Hypothalamus (tissue), 51 donors: Measurements from ENCODE around the gene ZBTB47.
A peak's percentile ranks its signal among the peaks of the same experiment; 100 is the strongest.

Experiments used
- DNase-seq, 51 donors: peaks; one replicate each; lab custom pipeline; 2025; lab: John Stamatoyannopoulos, UW

ZBTB47 gene

DNA sequence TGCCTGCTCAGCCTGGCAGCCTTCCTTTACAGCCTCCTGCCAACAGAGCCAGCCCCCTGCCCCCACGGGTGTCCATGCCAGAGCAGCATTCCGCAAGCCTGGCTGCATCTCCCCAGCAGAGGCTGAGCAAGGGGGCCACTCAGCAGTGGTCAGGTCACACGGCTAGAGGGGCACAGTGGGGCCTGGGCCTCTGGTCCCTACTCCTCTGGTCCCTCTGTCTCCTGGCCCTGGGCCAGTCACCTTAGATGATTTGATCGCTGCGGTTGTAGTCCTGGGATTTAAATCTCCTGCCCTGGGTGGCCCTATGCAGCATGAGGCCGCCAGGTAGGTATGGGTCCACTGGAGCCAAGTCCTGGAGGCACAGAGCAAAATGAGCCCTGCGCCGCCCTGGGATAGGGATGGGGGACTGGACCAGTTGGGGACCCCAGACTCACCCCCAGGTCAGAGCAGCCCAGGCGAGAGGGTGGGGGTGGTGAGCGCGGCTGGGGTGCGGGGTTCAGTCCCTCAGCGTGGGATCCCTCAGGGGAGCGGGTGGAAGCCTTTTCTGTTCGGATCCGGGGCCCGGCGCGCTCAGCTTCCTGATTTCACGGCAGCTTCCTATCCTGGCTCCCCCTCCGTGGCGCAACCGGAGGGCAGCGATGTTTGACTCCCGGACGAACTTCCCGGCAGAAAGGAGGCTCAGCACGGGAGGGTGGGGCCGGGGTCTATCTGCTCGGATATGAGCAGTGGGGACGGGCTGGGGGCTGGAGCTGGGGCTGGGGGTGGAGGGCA is at the start of gene ZBTB47:
ZBTB47 (plus strand) TSS at position 138 of the 771 bp plus-strand sequence. CDS start 4,659 bp downstream, outside the sequence.
- DNase-seq = peak in 33 of 51 donors; percentile 38 to 83 (median 63)

DNA sequence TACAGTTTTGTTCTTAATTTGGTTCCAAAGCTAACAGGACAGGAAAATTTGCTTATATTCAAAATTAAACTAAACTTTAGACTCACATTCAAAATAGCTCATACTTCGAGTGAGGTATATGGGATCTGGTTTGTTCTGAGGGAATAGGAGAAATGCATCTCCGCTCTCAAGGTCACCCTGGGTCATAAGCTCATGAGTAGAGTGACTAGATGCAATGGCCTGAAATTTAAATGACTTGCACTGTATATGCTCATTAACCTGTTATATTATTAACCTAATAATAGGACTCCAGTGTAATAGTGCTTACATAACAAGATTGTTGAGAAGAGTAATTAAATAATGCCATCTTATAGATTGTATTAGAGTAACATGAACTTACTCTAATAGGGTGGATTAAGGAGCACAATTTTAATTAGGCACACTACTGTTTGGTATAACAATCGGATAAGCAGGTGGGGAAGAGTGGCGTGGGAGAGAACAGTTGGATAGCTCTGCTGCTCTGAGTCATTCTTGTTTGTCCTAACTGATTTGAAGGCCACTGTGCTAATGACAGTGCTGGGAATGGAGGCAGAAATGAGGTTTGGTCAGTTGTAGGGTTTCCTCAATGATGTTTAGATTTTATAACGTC is 47.8 kb upstream of the ZBTB47 start:
- DNase-seq = peak in 3 of 51 donors; percentile 7 to 16 (median 7)

DNA sequence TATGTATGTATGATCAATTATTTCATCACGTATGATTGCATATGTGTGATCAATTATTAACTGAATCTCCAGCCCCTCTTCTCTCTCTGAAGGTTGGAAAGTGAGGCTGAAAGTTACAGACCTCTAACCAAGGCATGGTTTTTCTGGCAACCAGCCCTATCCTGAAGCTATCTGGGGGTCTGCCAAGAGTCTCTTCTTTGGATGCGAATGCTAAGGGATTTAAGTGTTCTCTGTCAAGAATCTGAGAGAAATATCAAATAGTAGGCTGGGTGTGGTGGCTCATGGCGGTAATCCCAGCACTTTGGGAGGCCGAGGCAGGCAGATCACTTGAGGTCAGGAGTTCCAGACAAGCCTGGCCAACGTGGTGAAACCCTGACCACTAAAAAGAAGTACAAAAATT is 44.9 kb upstream of the ZBTB47 start:
- peak in 6 of 51 donors; percentile 3 to 18 (median 15) for DNase-seq

DNA sequence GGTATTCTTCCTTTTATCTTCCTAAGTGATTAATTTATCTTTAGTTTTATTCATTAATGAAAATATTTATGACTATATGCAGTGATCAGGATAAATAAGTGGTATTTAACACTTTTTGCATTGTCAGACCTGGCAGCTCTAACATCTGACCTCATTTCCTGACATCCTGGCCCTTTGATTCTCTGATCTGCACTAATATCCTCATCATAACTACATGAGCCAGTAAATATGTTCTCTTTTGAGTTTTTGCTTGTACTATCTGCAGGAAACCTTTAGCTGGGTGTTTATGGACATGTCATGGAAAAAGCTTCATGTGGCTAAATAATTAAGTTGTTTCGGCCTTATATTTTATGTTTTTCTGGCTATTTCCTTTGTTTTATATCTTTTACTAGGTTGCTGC is 42.5 kb upstream of the ZBTB47 start:
- no peak for DNase-seq

DNA sequence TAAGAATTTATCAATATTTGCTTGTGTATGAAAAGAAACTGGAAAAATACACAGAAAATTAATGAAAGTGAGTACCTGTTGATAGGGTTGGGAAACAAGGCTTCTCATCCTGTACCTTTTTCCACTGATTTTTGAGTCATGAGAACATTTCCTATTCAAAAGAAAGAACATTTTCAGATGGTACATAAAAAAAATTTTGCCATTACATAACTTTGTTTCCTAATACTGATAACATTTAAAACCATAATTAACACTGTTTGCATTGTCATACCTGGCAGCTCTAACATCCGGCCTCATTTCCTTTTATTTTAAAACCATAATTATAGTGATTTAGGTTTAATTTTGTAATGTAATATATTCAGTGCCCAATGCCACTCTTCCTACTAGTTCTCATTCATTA is 41.3 kb upstream of the ZBTB47 start:
- DNase-seq = no peak

DNA sequence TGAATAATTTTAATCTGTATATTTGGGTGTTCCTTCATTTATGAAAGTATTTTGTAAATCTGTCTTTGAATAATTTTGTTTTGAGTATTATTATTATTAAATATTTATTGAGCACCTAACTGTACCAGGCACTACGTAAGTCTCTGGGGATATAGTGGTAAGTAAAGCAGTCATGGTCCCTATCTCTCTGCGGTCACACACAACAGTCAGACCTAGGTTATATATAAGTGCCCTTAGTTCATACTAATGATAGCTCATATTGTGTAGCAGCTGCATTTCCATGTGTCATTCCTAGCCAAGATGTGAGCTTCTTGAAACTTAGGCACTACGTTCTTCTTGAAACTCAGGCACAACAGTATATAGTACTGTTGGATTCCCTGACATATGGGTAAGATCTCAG is 40.6 kb upstream of the ZBTB47 start:
- DNase-seq = no peak

DNA sequence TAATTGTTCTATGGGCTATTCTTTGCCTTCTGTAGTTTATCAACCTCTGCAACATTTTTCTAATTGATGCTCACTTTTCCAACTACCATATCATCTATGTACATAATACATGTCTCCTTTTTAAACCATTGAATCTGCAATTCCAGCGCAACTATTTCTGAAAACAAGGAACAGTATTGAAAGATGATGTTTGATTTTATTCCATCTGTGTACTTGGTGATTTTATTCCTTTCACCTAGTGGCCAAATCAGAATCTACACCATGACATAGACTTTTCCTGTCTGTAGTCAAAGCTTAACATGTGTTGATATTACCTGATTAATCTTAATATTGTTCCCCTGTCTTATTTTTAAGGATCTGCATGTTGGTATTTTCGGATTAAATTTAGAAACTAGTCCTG is 40.0 kb upstream of the ZBTB47 start:
- DNase-seq = no peak

DNA sequence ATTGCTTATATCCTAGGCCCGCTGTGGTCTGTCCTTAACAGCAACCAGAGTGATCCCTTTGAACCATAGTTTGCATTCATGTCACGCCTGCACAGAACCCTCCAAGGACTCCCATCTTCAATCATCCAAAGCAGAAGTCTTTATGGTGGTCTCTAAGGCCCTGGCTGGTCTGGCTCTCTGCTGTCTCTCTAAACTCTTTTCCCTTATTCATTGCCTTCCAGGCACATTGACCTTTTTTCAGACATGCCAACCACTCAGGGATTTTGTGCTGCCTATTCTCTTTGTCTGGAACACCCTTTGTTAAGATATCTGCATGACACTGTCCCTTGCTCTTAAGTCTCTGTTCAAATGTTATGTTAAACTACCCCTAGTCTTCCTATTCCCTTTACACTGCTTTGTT is 21.9 kb upstream of the ZBTB47 start:
- DNase-seq = no peak

DNA sequence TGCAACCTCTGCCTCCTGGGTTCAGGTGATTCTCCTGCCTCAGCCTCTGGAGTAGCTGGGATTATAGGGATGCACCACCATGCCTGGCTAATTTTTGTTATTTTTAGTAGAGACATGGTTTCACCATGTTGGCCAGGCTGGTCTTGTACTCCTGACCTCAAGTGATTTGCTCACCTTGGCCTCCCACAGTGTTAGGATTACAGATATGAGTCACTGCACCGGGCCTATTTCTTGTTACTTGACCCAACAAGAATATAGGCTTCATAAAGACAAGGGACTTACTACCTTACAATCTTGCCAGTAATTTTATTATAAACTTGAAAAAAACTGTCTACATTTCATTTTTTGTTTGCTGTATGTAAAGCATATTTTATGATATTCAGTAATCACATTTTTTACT is 21.4 kb upstream of the ZBTB47 start:
- DNase-seq = no peak

DNA sequence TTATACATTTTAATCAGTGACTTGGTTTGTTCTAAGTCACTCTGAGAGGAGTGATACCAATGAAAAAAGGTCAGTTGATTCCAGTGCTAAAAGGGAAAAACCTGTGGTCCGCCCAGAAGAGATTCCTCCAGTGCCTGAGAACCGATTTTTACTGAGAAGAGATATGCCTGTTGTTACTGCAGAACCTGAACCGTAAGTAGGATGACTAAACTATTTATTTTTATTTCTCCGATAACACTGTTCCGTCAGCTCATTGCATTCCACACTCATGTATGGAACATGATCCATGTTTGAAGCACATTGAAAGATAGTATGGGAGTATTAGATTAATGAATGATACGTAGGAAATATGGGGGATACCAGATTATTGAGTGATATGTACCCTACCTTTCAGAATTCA is 20.0 kb upstream of the ZBTB47 start:
- DNase-seq = no peak

DNA sequence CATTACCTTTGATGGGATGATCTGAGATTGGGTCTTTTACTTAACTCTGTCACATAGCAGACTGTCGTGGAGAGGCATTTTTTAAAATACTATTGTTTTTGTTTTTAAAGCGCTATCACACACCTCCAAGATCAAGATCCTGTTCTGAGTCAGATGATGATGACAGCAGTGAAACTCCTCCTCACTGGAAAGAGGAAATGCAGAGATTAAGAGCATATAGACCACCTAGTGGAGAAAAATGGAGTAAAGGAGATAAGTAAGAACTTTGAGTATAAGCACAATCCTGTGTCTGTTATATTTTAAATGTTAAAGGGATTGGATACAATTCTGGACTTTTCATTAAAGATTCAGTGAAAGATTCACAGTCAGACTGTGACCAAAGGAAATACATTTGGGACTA is 18.4 kb upstream of the ZBTB47 start:
- DNase-seq = no peak

DNA sequence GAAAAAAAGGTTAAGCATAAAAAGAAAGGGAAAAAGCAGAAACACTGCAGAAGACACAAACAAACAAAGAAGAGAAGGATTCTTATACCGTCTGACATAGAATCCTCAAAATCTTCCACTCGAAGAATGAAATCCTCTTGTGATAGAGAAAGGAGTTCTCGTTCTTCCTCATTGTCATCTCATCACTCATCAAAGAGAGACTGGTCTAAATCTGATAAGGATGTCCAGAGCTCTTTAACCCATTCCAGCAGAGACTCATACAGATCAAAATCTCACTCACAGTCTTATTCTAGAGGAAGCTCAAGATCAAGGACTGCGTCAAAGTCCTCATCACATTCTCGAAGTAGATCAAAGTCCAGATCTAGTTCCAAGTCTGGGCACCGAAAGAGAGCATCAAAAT is 16.5 kb upstream of the ZBTB47 start:
- no peak for DNase-seq

DNA sequence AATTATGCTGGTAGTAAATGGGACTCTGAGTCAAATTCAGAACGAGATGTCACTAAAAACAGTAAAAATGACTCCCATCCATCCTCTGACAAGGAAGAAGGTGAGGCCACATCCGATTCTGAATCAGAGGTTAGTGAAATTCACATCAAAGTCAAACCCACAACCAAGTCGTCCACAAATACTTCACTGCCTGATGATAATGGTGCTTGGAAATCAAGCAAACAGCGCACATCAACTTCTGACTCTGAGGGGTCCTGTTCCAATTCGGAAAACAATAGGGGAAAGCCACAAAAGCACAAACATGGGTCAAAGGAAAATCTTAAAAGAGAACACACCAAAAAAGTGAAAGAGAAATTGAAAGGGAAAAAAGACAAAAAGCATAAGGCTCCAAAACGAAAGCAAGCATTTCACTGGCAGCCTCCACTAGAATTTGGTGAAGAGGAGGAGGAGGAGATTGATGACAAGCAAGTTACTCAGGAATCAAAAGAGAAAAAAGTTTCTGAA is 15.1 kb upstream of the ZBTB47 start:
- no peak for DNase-seq

DNA sequence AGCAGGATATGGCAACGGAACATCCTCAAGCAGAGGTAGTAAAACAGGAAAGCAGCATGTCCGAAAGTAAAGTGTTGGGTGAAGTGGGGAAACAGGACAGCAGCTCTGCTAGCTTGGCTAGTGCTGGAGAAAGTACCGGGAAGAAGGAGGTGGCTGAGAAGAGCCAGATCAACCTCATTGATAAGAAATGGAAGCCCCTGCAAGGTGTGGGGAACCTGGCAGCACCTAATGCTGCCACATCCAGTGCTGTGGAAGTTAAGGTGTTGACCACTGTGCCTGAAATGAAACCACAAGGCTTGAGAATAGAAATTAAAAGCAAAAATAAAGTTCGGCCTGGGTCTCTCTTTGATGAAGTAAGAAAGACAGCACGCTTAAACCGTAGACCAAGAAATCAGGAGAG is 14.3 kb upstream of the ZBTB47 start:
- DNase-seq = no peak

DNA sequence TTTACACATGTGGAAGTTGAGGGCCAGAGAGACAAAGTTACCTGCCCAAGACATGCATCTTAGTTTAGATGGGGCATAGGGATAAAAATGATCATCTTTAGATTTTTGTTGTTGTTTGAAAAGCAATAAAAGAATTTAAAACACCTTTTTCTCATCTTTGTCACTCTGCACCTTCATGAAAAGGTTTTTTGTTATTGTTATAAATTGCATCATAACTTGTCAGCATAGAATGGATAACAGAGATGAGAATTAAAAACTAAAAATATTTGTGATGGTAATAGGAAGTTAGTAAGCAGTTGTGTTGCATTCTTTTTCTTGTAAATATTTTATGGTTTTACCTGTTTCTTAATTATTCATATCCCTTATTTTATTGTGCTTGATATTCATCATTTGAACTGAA is 13.4 kb upstream of the ZBTB47 start:
- no peak for DNase-seq

DNA sequence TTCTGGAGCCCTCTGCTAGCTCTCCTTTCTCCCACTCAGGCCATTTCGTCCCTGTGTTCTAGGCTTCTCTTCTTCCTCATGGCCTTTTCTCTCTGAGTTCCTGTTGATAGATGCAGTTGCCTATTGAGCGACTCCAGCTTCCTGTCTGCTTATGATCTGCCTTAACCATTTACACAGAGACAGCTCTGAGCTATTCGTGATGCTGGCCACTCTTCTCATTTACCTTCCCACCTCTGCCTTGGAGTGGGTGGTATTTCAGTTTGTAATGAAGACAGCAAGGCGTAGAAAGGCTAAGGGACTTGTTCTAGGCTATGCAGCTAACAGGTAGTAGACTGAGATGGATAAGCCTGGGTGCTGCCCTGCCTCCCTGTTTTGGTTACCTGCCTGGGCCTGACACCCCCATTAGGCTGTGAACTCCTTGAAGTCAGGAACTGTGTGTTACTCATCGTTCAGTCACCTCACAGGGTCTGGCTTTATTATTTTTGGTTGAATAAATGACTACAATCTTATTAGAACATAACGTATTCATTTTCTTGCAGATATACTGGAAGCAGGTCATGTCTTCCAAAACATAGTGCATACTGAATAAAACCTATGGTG is 12.6 kb upstream of the ZBTB47 start:
- DNase-seq = no peak

DNA sequence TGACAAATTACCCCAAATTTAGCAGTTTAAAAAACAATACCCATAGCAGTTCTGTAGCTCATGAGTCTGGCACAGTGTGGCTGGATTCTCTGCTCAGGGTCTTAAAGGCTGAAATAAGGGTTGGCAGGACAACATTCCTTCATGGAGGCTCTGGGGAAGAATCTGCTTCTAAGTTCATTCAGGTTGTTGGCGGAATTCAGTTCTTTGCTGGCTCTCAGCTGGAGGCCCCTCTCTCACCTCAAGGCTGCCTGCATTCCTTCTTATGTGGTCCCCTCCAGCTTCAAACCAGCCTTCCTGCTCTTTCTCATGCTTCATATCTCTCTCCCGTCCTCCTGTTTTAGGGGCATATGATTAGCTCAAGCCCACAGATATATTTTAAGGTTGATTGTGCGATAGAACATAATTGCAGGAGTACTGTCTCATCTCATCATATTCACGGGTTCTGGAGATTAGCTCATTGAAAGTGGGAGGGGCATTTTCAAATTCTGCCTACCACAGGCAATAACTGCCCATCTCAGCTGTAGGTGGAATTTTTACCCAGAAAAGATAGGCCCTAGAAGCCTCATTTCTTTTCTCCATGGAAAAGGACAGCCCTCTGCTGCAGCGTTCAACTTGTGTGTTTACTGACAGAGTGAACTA is 5.6 kb upstream of the ZBTB47 start:
- DNase-seq = no peak

DNA sequence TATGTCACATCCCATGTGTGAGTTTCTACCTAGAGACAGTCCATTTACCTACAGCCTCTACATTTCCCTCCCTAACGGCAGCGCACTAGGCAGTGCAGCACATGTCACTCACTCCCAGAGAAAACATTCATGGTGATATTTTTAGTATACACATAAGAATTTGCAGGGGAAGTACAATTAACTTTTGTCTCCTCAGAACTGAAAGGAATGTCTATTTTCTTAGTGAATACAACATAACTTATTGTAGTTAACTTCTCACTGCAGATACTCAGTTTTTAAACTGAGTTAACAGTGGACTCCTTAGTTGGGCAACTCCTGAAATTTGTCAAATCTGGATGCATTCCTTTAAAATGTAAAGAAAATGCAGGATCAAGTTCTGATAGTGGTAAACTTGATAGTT is 4.5 kb upstream of the ZBTB47 start:
- DNase-seq = no peak

DNA sequence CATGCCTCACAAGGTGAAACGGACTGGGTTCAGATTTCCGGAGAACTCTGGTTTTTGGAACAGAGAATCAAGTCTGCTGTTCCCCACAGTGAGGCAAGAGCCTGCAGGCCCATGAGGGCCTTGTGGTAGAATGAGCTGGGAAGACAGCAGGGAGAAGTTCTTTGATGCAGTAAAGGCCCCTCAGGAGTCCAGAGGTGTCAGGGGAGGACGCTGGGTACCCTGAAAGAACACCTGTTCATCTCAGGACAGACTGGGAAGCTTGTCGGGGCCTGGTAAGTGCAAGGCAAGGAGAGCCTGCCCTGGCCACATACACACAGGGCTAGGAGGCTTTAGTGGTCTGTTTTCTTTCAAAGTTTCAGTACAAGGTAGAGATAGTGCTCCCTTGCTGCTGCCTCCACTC is 3.7 kb upstream of the ZBTB47 start:
- DNase-seq = no peak

DNA sequence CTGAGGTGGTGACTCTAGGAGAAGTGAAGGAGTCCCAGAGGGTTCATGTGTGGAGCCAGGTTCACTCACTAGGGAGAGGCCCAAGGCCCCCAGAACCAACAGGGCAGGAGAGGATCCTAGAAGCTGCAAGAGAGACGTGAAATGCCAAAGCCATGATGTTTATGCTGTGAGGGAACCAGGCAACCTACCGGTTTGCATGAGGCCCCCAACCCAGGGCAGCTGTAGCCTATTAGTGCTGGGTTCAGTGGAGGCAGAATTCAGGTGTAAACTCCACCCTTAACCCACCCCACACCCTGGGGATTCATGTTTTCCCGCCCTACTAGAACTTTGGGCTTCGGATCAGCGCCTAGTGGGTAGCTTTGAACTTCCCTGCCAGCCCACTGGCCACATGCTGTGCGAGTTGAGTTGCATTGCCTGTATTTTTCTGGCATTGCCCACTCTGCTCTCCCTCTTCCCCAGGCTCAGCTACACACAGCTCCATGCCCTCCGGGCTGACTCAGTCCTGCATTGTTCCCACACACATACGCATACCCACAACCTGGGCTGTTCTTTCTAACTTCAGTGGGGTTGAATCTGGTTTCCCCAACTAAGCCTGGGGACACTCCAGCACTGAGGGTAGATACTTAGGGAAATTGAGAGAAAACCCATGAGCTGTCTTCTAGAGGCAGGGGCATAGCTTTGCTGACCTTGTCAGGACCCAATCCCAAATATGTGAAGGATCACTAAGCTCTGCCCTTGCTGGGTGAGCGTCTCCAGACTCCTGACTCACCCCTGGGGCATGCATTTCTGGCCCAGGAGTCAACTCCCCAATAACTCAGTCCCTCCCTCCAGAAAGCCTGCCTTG is 2.0 kb upstream of the ZBTB47 start:
- peak in 3 of 51 donors; percentile 25 to 59 (median 42) for DNase-seq
